Esophagus squamous epithelium (tissue), 5 donors: ENCODE data around the gene MT1M. TPM values are rescaled to one million over a fixed set of nuclear protein-coding genes. Genes with fewer than 3 reads are reported as not detected.

Experiments
- DNase-seq: peaks from one replicate; lab custom pipeline; 2025; lab: John Stamatoyannopoulos, UW
- H3K27ac ChIP-seq, 4 donors: fragments of 200-600 bp; sonication (generic); one replicate each; pipeline ENCODE4 v1.5.1; 2016 to 2019; ENCODE audit warnings: mild to moderate bottlenecking in 1 of 4
- H3K27me3 ChIP-seq, 4 donors: fragments of 200-600 bp; sonication (generic); 1 replicate in 3 of 4; 2 replicates in 1 of 4; pipeline versions ENCODE4 v1.5.1 to v1.6.0; 2017 to 2021; ENCODE audit warnings: antibody characterized with exemption in 1 of 4
- H3K36me3 ChIP-seq, 3 donors: fragments of 200-600 bp; sonication (generic); one replicate each; pipeline ENCODE4 v1.5.1; 2016 to 2019
- H3K4me1 ChIP-seq, 3 donors: fragments of 200-600 bp; sonication (generic); one replicate each; pipeline ENCODE4 v1.5.1; 2017 to 2019
- H3K4me3 ChIP-seq, 4 donors: fragments of 200-600 bp; sonication (generic); 1 replicate in 3 of 4; 2 replicates in 1 of 4; pipeline ENCODE4 v1.5.1; 2016 to 2019; ENCODE audit warnings: mild to moderate bottlenecking in 2 of 4, moderate library complexity in 1 of 4
- H3K9me3 ChIP-seq, 3 donors: fragments of 200-600 bp; sonication (generic); one replicate each; pipeline ENCODE4 v1.5.1; 2016 to 2019
- POLR2A ChIP-seq, 4 donors: fragments of 450-650 bp; IDR thresholded peaks; one replicate each; pipeline ENCODE4 v1.6.1; 2017; ENCODE audit warnings: antibody characterized with exemption in 4 of 4, mild to moderate bottlenecking in 4 of 4, moderate library complexity in 3 of 4
- WGBS, 2 donors: methylation state at CpG; one replicate each; pipeline ENCODE4 v1.1.5; 2018; 5-methylcytosine and 5-hydroxymethylcytosine counted together
- intact Hi-C: fragments of 100-400 bp; cut with DNase I; formaldehyde crosslinking; loops from one replicate; pipeline ENCODE4 v1.15.0; 2022
- total RNA-seq, 4 donors: library from RNA; depleted of rRNA; stranded (reverse); fragments of >200 nt; gene quantifications; one replicate each; pipeline ENCODE4 v1.1.0, GENCODE V29; 2016
- TF ChIP-seq, protein P1 (sequence below), 6 experiments: fragments of 450-650 bp in 4 of 6; fragments of 200-600 bp in 2 of 6; sonication (generic) in 2 of 6; IDR thresholded peaks; one replicate each; pipeline ENCODE4 v1.5.1; 2016 to 2019; ENCODE audit warnings: antibody characterized with exemption in 6 of 6, mild to moderate bottlenecking in 4 of 6, moderate library complexity in 4 of 6
- donor health status: DM: yes; HTN: yes; CAD: no.

Gene MT1M
- total RNA-seq, 4 donors from 2014 or later = 0.57 to 7.4 (median 4.8) TPM; not detected in 1

DNA sequence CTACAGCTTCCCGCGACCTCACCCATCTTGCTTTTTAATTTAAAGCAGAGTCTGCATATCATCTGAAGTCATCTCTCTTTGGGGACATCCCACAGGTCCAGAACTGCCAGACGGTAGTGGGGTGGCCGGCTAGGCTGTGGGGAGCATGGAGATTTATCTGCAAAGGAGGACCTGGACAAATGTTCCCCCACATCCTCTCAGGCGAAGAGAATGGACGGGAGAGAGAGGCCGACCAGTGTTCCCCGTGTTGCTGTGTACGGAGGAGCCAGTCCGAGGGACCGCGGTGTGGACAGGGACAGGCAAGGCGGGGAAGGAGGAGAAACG, 665 bp upstream of the MT1M start:
- H3K4me1 ChIP-seq = peaks cover 16 to 52% (median 16%) of the 10 kb centered on the region in 3 donors
- H3K4me3 ChIP-seq = peak overlapping the region; percentile 21 to 71 (median 53)
- no peaks in the 10 kb centered on the region for H3K9me3 ChIP-seq
- H3K27me3 ChIP-seq = peaks cover 0 to 56% (median 5%) of the 10 kb centered on the region in 4 donors
- H3K36me3 ChIP-seq = no peaks in the 10 kb centered on the region
- no peak for TF ChIP-seq POLR2A (IDR thresholded peaks at IDR 0.05)
- TF ChIP-seq, protein P1, sequence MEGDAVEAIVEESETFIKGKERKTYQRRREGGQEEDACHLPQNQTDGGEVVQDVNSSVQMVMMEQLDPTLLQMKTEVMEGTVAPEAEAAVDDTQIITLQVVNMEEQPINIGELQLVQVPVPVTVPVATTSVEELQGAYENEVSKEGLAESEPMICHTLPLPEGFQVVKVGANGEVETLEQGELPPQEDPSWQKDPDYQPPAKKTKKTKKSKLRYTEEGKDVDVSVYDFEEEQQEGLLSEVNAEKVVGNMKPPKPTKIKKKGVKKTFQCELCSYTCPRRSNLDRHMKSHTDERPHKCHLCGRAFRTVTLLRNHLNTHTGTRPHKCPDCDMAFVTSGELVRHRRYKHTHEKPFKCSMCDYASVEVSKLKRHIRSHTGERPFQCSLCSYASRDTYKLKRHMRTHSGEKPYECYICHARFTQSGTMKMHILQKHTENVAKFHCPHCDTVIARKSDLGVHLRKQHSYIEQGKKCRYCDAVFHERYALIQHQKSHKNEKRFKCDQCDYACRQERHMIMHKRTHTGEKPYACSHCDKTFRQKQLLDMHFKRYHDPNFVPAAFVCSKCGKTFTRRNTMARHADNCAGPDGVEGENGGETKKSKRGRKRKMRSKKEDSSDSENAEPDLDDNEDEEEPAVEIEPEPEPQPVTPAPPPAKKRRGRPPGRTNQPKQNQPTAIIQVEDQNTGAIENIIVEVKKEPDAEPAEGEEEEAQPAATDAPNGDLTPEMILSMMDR (IDR thresholded peaks at IDR 0.05) = no peak
- H3K27ac ChIP-seq = peak overlapping the region; percentile 42 to 87 (median 80)
- intact Hi-C loops = no loop called here
- DNase-seq = no peak
- 35 to 45% methylated on average over 12 of the region's 14 CpGs for WGBS, 2 donors

DNA sequence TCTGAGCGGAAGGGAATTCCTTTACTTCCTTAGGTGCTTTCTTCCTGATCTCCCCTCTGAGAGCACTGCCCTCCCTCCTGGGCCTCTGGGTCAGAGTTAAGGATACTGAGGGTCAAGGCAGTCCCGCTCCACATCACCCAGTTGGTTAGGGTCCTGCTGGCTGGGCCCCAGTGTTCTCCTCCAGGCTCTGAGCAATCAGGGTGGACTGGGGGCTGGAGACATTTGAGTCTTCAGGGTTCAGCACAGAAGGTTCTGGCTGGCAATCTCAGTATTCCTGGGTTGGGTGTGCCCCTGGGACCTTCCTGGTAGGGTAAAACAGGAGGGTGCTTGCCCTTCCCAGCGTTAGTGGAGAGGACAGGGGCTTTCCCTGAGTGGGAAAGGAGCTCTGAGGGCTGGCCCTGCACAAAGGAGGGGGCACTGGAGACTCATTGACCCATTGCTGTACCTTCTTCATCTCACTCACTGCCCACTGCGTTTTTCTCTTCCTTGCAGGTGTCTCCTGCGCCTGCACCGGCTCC, 448 bp downstream of the MT1M start:
- intact Hi-C loops = no loop called here
- Histone ChIP-seq H3K4me1 (peaks cover 16 to 51% (median 16%) of the 10 kb centered on the region in 3 donors), H3K36me3 (no peaks in the 10 kb centered on the region), H3K27me3 (peaks cover 0 to 67% (median 5%) of the 10 kb centered on the region in 4 donors), H3K9me3 (no peaks in the 10 kb centered on the region), H3K4me3 (peak overlapping the region; percentile 21 to 71 (median 53)), H3K27ac (peak overlapping the region; percentile 42 to 87 (median 80))
- WGBS, 2 donors = 50 to 76% methylated on average over 2 to 4 of the region's 6 CpGs
- no peak for TF ChIP-seq POLR2A (IDR thresholded peaks at IDR 0.05)
- TF ChIP-seq, protein P1 (IDR thresholded peaks at IDR 0.05) = no peak
- DNase-seq = no peak

DNA sequence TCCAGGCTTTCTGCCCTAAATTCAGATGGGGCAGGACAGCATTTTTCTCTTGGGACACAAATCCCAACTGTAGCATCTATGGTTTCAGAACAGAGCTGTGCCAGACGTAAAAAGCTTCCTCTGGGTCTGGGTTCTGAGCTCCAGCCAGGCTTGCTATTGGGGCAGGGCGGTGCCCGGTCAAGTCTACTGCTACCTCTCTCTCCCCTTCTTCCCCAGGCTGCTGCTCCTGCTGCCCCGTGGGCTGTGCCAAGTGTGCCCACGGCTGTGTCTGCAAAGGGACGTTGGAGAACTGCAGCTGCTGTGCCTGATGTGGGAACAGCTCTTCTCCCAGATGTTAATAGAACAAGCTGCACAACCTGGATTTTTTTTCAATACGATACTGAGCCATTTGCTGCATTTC, 1.1 kb downstream of the MT1M start:
- intact Hi-C loops = no loop called here
- Histone ChIP-seq H3K27me3 (peaks cover 0 to 73% (median 8%) of the 10 kb centered on the region in 4 donors), H3K4me3 (peak overlapping the region in 3 of 4 donors; percentile 51 to 71 (median 55)), H3K36me3 (no peaks in the 10 kb centered on the region), H3K27ac (peak overlapping the region in 3 of 4 donors; percentile 13 to 87 (median 76)), H3K9me3 (no peaks in the 10 kb centered on the region), H3K4me1 (peaks cover 16 to 57% (median 22%) of the 10 kb centered on the region in 3 donors)
- no peak for DNase-seq
- 59 to 74% methylated on average over 4 to 7 of the region's 7 CpGs for WGBS, 2 donors
- no peak for TF ChIP-seq POLR2A (IDR thresholded peaks at IDR 0.05)
- TF ChIP-seq, protein P1 (IDR thresholded peaks at IDR 0.05) = no peak

DNA sequence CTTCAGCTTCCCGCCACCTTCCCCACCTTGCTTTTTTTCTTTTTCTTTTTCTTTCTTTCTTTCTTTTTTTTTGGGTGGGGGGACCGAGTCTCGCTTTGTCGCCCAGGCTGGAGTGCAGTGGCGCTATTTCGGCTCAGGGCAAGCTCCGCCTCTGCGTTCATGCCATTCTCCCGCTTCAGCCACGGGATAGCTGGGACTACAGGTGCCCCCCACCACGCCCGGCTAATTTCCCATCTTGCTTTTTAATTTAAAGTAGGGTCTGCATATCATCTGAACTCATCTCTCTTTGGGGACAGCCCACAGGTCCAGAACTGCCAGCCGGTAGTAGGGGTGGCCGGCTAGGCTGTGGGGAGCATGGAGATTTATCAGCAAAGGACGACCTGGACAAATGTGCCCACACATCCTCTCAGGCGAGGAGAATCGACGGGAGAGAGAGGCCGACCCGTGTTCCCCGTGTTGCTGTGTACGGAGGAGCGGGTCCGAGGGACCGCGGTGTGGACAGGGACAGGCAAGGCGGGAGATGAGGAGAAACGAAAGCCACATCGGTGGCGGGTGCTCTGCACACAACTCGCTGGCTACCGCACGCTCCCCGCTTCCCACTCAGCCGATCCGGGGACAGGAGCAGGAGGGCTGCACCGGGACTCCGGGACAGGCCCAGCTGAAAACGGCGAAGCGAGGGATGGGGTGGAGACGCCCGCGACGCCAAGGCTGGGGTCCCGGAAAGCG, 2.4 kb downstream of the MT1M start:
- Histone ChIP-seq H3K27ac (no peak overlapping the region), H3K4me1 (peaks cover 16 to 64% (median 29%) of the 10 kb centered on the region in 3 donors), H3K9me3 (no peaks in the 10 kb centered on the region), H3K36me3 (no peaks in the 10 kb centered on the region), H3K27me3 (peaks cover 3 to 86% (median 9%) of the 10 kb centered on the region in 4 donors), H3K4me3 (peak overlapping the region in 2 of 4 donors; percentile 34 to 51)
- TF ChIP-seq POLR2A (IDR thresholded peaks at IDR 0.05) = no peak
- TF ChIP-seq, protein P1 (IDR thresholded peaks at IDR 0.05) = no peak
- WGBS, 2 donors = 19 to 40% methylated on average over 16 to 32 of the region's 47 CpGs
- DNase-seq = no peak
- intact Hi-C loops = no loop called here

DNA sequence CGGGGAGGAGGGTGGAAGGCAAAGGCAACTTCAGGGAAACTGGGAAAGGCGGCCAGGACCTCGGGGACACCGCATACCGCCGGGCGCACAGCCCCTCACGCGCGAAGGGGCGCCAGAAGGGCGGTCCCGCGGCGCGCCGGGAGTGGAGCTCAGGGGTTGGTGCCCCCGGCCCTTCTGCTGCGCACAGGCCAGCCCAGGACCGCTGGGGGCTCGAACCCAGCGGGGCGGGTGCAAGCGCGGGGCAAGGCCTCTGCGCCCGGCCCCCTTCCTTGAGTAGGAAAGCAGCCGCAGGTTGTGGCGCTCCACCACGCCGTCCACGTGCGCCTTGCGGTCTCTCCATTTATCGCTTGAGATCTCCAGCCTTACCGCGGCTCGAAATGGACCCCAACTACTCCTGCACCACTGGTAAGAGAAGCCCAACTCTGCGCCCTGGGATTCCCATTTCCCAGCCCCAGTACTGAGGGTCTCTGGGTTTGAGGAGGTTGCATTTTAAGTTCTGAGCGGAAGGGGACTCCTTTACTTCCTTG, 3.0 kb downstream of the MT1M start:
- H3K4me3 ChIP-seq = peak overlapping the region in 2 of 4 donors; percentile 34 to 51
- 23 to 40% methylated on average over 7 to 12 of the region's 40 CpGs for WGBS, 2 donors

More for the DNA sequence above, 3.0 kb downstream of the MT1M start:
- no peaks in the 10 kb centered on the region for H3K36me3 ChIP-seq
- no peak for TF ChIP-seq POLR2A (IDR thresholded peaks at IDR 0.05)
- TF ChIP-seq, protein P1 (IDR thresholded peaks at IDR 0.05) = no peak
- intact Hi-C loops = no loop called here
- no peak for DNase-seq
- no peaks in the 10 kb centered on the region for H3K9me3 ChIP-seq
- H3K4me1 ChIP-seq = peaks cover 16 to 64% (median 29%) of the 10 kb centered on the region in 3 donors
- no peak overlapping the region for H3K27ac ChIP-seq
- peaks cover 3 to 93% (median 9%) of the 10 kb centered on the region in 4 donors for H3K27me3 ChIP-seq
